Measurements from ENCODE around the gene E2F1.
A peak's percentile ranks its signal among the peaks of the same experiment; 100 is the strongest.

Gene E2F1

GRCh38 chr20:33687370-33687915 lies 1.3 kb upstream of the E2F1 start:
- DNase-seq (ENCODE audit: low spot score): no peak

DNA sequence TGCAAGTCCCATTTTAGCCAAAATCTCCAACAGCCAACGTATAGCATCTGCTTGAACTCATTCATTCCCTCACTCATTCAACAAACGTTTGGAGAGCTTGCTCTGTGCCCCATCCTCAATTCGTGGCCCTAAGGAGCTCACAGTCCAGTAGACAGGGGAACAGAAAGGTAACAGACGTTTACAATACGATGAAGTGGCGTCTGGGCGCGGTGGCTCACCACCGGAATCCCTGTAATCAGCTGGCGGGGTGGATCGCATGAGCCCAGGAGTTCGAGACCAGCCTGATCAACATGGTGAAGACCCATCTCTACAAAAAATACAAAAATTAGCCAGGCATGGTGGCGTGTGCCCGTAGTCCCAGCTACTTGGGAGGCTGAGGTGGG lies 790 bp upstream of the E2F1 start:
- no peak for DNase-seq (ENCODE audit: low spot score)

- DNase-seq (ENCODE audit: low spot score): no peak
Measured at GRCh38 chr20:33685328-33686099, 671 bp downstream of the E2F1 start.

DNA sequence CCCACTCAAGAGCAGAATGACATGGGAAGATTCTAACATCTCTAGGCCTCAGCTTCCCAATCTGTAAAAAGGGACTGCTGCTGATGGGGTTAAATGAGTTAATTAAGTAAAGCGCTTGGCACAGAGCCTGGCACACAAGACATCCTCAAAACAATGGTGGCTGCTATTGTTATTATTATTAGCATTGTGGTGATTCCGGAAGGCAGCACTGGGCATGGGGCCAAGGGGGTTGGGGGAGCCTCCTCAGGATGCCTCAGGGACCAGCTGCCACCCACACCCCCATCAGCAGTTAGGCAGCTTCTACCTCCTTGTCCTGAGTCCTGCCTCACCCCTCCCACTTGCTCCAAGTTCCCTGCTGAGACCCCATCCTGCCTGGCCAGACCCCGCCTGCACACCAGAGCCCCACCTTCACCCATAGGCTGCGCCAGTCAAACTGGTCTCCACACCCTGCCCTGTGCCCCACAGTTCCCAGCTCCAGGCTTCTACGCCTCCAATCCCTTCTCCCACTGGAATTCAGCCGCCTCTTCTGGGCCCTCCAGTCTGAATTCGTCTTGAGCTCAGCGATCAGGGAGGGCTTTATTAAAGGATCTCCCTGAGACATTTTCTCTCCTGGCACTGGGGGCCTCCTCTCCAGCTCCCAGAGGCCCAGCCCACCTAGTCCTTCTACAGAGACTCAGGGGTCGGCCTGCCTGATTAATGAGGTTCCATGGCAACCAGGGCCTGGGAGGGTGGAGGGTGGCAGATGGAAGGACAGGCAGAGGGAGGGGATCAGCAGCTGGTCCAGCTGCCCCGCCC lies 1.5 kb downstream of the E2F1 start:
- no peak for DNase-seq (ENCODE audit: low spot score)

GRCh38 chr20:33681728-33682353 lies 4.3 kb downstream of the E2F1 start:
- no peak for DNase-seq (ENCODE audit: low spot score)

GRCh38 chr20:33681288-33681687 lies 4.9 kb downstream of the E2F1 start:
- no peak for DNase-seq (ENCODE audit: low spot score)

DNA sequence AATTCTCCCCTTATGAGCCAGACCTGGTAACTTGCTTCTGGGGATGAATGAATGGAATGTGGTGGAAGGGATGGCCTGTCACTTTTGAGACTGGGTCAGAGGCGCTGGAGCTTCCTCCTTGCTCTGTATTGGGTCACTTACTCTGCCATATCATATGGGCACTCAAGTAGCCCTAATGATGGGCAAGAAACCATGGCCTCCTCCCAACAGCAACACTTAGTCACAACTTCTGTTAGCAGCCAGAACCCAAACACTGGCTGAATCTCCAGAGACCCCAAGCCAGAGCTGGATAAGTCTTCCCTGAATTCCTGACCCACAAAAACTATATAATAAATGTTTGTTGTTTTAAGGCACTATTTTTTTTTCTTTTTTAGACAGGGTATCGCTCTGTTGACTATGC lies 5.5 kb downstream of the E2F1 start:
- DNase-seq (ENCODE audit: low spot score): no peak

DNA sequence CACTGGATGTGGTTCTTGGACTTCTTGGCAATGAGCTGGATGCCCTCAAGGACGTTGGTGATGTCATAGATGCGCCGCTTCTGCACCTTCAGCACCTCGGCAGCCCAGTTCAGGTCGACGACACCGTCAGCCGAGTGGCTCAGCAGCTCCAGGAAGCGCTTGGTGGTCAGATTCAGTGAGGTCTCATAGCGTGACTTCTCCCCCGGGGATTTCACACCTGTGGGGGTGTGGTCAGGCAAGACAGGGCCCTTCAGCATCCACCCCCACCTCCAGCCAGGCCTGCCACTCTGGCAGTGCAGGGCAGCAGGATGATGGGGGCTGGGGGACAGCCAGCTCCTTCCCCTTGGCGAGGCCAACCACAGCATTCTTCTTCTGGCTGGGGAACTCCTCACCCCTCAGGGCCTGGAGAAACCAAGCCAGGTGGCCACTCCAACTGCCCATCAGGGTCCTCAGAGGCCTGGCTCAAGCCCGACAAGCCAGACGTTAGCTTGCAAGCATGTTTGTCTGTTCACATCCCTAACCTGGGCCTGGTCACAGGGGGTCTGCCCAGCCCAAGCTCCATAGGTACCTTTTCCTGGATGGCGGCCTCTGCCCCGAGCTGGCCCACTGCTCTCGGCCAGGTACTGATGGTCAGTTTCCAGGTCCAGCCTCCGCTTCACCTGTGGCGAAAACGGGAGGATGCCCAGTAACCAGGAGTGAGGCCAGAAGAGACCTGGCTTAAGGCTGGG lies 6.3 kb downstream of the E2F1 start:
- DNase-seq (ENCODE audit: low spot score): no peak

DNA sequence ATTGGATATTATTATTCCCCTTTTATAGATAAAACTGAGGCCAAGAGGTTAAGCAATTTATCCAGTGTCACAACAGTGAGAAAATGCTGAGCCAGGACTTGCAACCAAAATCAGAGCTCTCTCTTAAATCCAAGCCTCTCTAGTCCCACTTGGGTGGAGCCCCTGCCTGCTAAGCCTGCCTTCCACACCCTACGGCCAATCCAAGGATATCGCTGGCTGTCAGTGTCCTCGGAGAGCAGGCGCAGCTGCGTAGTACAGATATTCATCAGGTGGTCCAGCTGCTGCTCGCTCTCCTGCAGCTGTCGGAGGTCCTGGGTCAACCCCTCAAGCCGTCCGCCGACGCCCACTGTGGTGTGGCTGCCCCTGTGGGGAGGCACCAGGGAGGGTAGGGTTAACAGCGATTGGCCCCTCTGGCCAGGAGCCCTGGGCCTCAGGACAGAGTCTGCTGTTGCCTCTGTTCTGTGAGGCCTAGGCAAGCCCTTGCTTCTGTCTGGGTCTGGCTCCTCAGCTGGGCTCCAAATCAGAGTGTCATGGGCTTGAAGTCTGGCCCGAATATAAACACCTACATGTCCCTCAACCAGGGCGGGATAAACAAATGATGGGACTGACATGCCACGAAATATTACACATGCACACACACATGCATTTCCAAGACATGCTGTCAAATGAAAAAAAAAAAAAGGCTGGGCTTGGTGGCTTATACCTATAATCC lies 8.0 kb downstream of the E2F1 start:
- no peak for DNase-seq (ENCODE audit: low spot score)

GRCh38 chr20:33676652-33677645 lies 9.2 kb downstream of the E2F1 start:
- no peak for DNase-seq (ENCODE audit: low spot score)

GRCh38 chr20:33676121-33676520 lies 10.1 kb downstream of the E2F1 start:
- no peak for DNase-seq (ENCODE audit: low spot score)

DNA sequence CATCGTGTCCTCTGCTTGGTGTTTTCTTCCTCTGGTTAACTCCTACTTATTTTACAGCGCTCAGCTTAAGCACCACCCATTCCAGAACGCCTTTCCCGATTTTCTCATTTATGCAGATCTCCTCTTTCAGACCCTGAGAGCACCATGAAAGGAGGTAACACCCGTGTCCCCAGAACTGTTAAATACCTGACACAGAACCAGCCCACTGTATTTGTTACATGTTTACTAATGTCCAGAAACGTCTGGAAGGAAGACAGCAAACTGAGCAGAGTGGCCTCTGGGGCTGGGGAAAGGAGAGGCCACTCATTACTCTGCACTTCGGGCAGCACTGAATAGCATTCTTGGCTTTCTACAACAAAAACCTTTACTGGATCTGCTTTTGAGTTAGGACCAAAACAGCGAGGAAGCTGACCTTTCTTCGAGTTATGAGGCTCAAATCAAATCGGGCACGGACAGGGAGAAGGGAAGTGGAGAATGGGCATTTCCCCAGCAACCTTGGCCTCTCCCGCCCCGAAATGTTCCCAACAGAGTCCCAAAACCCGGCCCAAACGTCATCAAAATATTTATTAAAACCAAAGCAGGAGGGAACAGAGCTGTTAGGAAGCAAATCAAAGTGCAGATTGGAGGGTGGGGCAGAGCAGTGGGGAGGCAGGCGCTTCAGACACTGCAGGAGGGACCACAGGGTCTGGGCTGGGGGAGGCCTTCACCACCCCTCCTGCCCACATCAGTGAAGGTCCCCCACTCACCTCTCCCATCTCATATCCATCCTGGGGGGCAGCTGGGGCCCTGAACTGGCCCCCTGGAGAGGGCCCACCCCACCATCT lies 10.8 kb downstream of the E2F1 start:
- no peak for DNase-seq (ENCODE audit: low spot score)

- peak; percentile 84 for DNase-seq (ENCODE audit: low spot score)
Measured at GRCh38 chr20:33674294-33675135, 11.7 kb downstream of the E2F1 start, which contains the start of gene NECAB3. TSS of gene NECAB3 (minus strand) at chr20:33674428. CDS start at chr20:33674352, 76 bp downstream.

- DNase-seq (ENCODE audit: low spot score): no peak
Measured at GRCh38 chr20:33673410-33674293, 12.5 kb downstream of the E2F1 start.

- no peak for DNase-seq (ENCODE audit: low spot score)
Measured at GRCh38 chr20:33673114-33673409, 13.1 kb downstream of the E2F1 start.

DNA sequence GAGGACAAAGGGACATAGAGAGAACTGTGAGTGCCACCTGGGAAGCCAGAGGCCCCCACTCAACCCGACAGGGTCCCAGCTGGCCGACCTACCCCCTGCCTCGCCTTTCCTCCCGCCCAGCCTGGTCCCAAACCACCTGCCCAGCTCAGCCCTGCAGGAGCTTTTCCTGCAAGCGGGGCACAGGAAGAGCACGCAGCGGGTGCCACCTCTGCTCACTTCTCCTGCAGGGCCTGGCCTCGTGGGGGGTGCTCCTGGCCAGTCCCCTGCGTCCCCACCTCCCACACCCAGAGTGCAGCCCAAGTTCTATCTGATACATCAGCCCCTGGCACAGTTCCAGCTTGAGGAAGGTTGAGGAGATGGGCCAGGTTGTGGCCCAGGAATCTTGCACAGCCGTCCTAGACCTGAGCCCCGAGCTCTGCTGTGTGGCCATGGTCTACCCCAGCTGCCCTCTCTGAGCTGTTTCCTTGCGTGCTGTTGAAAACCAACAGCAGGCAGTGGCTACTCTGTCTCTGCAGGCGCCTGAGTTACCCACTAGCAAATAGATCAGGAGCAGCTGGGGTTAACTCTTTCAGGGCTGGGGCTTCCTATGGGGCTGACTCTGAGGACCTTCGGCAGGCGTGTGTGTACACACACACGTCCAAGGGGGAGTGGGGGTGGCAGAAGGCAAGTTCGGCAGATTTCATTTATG lies 13.6 kb downstream of the E2F1 start:
- no peak for DNase-seq (ENCODE audit: low spot score)

All from LoVo (cell line).